Hematopoietic multipotent progenitor cell treated with erythropoietin and hydrocortisone succinate and interleukin-3 and kit ligand, for 8 days (in vitro differentiated cells): ENCODE measurements around the gene KIF19.

Experiments used
- DNase-seq: peaks from one replicate; pipeline ENCODE4 v3.0.0-alpha.2; 2015

Gene KIF19

DNA sequence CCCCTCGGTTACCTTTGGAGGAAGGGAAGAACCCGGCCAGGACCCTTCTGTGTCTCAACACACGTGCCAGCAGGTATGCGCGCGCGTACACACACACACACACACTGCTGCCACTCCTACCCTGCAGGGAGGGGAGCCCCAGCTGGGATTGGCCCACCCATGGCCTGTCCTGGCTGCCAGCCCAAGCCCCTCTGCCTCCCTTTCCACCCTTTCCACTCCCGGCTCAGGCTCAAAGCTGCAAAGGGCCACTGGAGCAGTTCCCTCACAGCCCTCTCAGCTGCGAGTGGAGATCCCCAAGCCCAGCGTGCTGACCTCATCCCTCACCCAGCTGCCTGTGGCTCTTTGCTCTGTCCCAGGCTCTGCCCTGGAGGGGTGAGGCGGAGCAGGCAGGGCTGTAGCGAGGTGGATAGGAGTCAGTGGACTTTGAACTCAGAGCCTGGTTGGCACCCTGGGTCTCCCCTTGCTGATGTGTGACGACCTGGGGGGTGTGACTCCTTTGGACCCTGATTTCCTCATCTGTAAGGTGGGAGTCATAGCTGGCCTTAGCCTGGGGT, 14.5 kb downstream of the KIF19 start:
- no peak for DNase-seq

DNA sequence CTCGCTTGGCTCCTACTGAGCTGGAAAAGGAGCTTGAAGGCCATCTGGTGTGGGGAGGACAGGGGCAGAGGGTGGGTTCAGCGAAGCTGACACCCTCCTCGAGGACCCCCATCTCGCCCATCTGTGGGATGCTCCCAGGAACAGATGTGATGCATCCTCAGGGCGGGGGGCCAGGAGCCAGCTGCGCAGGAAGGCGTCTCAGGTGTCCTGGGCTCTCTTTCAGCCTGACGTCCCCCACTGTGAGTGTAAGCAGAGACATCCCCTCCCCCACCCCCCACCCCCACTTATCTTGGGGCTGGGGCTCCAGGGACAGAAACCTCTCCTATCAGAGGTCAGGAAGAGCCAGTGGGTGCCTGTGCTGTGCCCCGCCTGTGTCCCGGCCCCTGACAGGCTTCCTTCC, 16.2 kb downstream of the KIF19 start:
- DNase-seq: no peak

- no peak for DNase-seq
Observed at GRCh38 chr17:74343121-74343520, 17.1 kb downstream of the KIF19 start.

DNA sequence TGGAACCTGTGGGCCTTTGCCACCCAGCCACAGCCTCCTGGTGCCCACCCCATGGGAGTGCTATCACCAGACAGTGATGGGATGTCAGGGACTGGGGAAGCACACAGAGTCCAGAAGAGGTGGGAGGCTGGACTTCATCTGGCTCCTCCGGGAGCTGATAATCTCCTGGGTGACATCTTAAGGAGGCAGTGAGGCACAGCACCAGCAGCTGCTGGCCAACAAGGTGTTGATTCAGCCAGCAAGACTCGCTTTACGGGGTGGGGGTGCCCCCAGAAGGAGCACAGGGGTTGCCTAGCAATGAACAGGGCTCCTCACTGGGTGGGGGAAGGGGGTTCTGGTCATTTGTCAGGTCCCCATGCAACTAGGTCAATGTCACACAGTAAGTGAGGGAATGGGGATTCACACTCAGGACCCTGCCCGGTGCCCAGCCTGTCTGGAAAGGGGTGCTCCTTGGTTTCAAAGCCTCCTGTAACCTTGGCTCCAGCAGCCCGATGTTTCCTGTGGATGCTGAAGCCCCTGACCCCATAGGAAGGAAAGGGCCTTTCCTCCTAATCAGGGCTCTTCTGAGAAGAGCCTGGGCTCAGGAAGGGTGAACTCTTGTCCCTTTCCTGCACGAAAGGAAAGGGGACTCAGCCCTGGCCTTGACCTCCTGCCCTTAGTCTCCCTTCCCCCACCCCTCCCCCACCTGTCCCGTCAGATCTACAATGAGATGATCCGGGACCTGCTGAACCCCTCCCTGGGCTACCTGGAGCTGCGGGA, 17.7 kb downstream of the KIF19 start:
- DNase-seq: no peak

- no peak for DNase-seq
Observed at GRCh38 chr17:74344658-74345057, 18.6 kb downstream of the KIF19 start.

GRCh38 chr17:74345433-74346241, 19.6 kb downstream of the KIF19 start:
- no peak for DNase-seq

DNA sequence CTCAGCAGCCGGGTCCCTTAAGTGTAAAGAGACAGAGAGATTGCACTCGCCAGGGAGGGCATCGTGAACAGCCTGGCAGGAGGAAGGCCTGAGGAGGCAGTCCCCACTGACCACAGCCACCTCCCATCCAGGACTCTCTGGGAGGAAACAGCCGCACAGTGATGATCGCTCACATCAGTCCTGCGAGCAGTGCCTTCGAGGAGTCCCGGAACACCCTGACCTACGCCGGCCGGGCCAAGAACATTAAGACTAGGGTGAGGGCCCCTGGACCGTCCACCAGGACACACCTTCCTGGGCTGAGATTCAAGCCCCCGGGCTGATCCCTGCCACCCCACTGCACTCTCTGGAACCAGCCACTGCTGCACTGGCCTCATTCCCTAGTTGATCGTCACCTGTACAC, 21.6 kb downstream of the KIF19 start:
- no peak for DNase-seq

GRCh38 chr17:74349120-74349519, 23.1 kb downstream of the KIF19 start:
- no peak for DNase-seq

DNA sequence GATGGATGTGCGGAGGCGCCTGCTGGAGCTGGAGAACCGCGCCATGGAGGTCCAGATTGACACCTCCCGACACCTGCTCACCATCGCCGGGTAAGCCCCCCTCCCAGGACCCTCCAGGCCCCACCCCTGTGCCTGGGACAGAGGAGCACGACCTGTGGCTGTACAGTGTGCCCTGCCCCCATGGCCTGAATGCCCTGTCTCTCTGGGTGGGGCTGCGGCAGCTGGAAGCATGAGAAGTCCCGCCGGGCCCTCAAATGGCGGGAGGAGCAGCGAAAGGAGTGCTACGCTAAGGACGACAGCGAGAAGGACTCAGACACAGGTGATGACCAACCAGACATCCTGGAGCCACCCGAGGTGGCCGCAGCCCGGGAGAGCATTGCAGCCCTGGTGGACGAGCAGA, 24.5 kb downstream of the KIF19 start:
- DNase-seq: no peak

DNA sequence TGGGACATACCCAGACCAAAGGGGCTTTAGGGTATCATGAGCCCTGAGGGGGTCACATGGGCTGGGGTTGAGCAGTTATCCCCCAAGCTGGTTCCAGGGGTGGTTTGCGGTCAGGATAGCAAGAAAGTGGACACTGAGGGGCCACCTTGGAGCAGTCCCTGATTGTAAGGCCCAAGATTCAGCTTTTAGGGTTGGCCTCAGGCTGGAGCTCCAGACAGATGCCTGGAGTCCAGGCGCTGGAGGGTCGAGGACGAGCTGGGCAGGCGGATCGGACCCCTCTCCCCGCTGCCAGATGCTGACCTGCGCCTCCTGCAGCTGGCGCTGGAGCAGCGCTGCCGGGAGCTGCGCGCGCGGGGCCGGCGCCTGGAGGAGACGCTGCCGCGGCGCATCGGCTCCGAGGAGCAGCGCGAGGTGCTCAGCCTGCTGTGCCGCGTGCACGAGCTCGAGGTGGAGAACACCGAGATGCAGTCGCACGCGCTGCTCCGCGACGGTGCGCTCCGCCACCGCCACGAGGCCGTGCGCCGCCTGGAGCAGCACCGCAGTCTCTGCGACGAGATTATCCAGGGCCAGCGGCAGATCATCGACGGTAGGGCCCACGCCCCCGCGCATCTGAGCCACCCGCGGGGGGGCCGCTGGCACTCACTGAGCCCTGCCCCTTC, 25.7 kb downstream of the KIF19 start:
- no peak for DNase-seq

- DNase-seq: no peak
Observed at GRCh38 chr17:74353446-74354060, 27.5 kb downstream of the KIF19 start.

DNA sequence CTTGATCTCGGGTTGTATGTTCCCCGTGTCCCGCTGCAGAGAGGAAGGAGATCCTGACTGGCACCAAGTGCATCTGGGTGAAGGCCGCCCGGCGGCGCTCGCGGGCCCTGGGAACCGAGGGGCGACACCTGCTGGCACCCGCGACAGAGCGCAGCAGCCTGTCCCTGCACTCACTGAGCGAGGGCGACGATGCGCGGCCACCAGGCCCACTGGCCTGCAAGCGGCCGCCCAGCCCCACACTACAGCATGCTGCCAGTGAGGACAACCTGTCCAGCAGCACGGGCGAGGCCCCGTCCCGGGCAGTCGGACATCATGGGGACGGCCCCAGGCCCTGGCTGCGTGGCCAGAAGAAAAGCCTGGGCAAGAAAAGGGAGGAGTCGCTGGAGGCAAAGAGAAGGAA, 28.1 kb downstream of the KIF19 start:
- DNase-seq: peak; percentile 74

- DNase-seq: no peak
Observed at GRCh38 chr17:74354561-74354960, 28.5 kb downstream of the KIF19 start.

GRCh38 chr17:74355065-74355464, 29.0 kb downstream of the KIF19 start:
- DNase-seq: no peak

GRCh38 chr17:74356646-74357465, 30.8 kb downstream of the KIF19 start:
- peak; percentile 22 for DNase-seq

DNA sequence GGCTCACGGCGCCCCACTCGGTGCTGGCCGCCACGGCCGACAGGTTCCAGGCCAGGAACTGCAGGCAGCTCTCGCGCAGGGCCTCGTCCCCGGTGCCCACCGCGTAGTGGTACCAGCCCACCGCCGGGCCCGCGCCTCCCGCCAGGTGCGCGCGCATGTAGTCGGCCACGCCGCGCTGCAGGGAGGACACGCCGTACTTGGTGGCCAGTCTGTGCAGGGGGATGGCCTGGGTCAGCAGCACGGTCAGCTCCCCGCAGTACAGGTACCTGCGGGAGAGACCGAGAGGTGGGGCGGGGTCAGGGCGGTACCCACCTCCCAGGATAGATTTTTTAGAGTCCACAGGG, 31.4 kb downstream of the KIF19 start:
- DNase-seq: no peak

DNA sequence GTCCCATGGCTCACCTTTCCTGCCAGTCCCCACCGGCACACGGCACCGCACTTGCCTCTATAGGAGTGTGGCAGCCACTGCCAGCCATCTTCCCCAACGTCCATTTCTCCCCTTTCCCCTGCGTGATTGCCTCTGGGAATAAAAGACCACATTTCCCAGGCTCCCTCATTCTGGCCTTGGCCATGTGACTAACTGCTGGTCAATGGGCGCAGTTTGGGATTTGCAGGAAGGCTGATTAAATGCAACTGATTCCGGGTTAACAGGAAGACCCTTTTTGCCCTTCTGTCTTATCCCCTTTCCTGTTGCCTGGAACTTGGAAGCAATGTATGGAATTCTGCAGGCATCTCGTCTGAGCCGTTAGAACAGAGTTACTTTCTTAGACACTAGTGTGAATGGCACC, 32.7 kb downstream of the KIF19 start:
- DNase-seq: no peak

DNA sequence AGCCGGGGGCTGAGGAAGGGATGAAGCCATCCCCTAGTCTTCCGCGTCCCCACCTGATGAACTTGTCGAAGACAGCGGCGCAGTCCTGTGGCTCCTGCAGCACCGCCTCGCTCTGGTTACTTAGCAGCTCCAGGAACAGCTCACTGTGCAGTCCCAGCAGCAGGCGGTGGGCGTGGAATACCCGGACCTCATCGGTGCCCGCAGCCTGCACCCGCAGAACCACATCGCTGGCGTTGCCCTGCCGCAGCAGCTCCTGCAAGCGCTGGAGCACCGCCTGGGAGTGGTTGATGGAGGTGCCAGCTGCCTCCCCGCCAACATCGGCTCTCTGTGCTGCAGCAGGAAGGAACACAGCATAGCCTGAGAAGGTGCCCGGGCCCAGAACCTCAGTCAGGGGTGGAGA, 33.9 kb downstream of the KIF19 start:
- no peak for DNase-seq

GRCh38 chr17:74360899-74361229, 34.8 kb downstream of the KIF19 start:
- DNase-seq: no peak

- DNase-seq: no peak
Observed at GRCh38 chr17:74361230-74362068, 35.4 kb downstream of the KIF19 start, which contains the start of gene BTBD17. Gene BTBD17 (minus strand): TSS chr17:74361868. CDS start chr17:74361819, 49 bp downstream.

DNA sequence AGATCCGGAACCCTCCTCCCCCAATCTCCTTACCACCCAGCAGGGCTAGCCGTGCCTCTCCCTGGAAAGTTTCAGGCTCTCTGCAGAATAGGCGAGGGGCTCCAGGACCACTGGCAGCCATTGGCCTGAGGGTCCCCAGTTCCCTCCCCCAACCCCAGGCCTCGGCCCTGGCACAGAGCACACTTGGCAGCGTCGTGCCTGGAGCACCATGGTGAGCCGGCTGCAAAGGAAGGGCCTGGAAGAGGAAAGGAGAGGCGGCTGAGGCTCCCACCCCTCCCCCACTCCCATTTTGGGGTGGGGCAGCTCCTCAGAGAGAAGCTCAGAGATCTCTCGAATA, 36.0 kb downstream of the KIF19 start:
- DNase-seq: no peak
